SJSA1 (cell line): ENCODE data around the gene CT55. TPM values are rescaled to one million over a fixed set of nuclear protein-coding genes. Genes with fewer than 3 reads are reported as not detected.
A peak's percentile ranks its signal among the peaks of the same experiment; 100 is the strongest.
"Not testable (repeated sequence)": the region's sequence is repeated elsewhere in the genome, so short reads cannot be mapped to it uniquely, and the experiment has no call there.

ENCODE experiments used
- DNase-seq, 2 experiments: peaks; one replicate each; pipeline ENCODE4 v3.0.0-alpha.2; 2015 to 2020; ENCODE audit warnings: low spot score in 2 of 2, low read depth in 1 of 2
- H3K27ac ChIP-seq: fragments of 250-450 bp; sonication (Bioruptor Pico); 2 replicates; pipeline ENCODE4 v1.5.1; 2020; ENCODE audit warnings: mild to moderate bottlenecking, moderate library complexity
- H3K27me3 ChIP-seq: fragments of 250-450 bp; sonication (Bioruptor Pico); replicated peaks from 2 replicates; pipeline ENCODE4 v1.5.1; 2020; ENCODE audit warnings: mild to moderate bottlenecking, moderate library complexity
- H3K36me3 ChIP-seq: fragments of 250-450 bp; sonication (Bioruptor Pico); 2 replicates; pipeline ENCODE4 v1.5.1; 2020; ENCODE audit warnings: mild to moderate bottlenecking
- H3K4me1 ChIP-seq: fragments of 250-450 bp; sonication (Bioruptor Pico); replicated peaks from 2 replicates; pipeline ENCODE4 v1.6.1; 2021; ENCODE audit warnings: mild to moderate bottlenecking
- H3K4me3 ChIP-seq: fragments of 250-450 bp; sonication (Bioruptor Pico); 2 replicates; pipeline ENCODE4 v1.5.1; 2020; ENCODE audit warnings: mild to moderate bottlenecking
- H3K9me3 ChIP-seq: fragments of 250-450 bp; sonication (Bioruptor Pico); replicated peaks from 2 replicates; pipeline ENCODE4 v1.5.1; 2020; ENCODE audit warnings: mild to moderate bottlenecking
- total RNA-seq: library from RNA; depleted of rRNA; stranded (reverse); fragments of >200 nt; shearing (Covaris generic); gene quantifications from 2 replicates; pipeline ENCODE4 v1.2.3, GENCODE V29; 2014; rRNA removed

CT55 gene
- total RNA-seq, 1 experiment from 2014 or later: not detected

DNA sequence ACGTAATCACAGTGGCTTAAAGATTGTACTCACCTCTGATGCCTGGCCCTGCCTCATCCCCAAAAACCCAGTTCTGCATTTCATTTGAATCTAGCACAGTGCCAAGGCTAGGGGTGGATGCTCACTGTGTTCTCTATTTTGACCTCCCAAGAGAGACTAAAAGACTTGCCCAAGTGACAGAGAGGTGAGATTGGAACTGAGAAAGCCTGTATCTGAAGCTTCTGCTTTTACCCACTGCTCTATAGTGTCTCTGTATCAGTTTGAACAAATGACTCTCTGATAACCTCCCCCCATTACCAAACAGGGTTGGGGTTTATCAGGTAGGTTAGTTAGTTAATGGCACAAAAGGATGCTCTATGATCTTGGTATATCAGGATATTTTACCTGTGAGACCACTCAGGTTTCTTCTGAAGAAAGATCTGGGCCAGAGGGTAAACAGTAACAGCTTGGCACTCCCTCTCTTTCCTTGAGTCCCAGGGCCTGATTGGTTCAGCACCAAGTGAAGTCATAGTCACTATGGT is 51.1 kb downstream of the CT55 start, which contains the start of gene ETDB:
ETDB (minus strand) TSS at position 471 of the 521 bp plus-strand sequence. CDS start 1,265 bp downstream, outside the sequence.
- H3K27me3 ChIP-seq, H3K4me3 ChIP-seq, H3K27ac ChIP-seq, H3K4me1 ChIP-seq, H3K9me3 ChIP-seq, H3K36me3 ChIP-seq, DNase-seq: not testable (repeated sequence)

DNA sequence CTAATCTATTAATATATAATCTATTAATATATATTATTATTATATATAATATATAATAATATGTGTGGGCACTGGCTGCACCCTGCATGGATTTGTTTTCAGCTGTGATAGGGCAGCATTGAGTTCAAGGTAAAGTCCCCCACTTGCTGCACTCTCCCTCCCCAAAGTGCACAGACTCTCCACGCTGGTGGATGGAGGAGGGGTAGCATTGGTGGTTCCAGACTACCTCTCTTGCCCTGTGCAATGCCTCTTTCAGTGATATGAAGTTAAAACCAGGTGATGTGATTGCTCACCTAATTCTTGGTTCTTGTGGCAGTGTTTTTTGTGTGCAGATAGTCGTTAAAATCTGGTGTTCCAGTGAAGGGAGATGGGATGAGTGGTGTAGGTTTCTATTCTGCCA is 55.1 kb downstream of the CT55 start:
- not testable (repeated sequence) for H3K27ac ChIP-seq, DNase-seq, H3K36me3 ChIP-seq, H3K27me3 ChIP-seq, H3K4me3 ChIP-seq, H3K4me1 ChIP-seq, H3K9me3 ChIP-seq

GRCh38 chrX:135114392-135114791 is 56.8 kb downstream of the CT55 start:
- Histone ChIP-seq H3K9me3 (no peaks in the 10 kb centered on the region), H3K27me3 (no peaks in the 10 kb centered on the region), H3K4me1 (no peaks in the 10 kb centered on the region), H3K36me3 (no peaks in the 10 kb centered on the region), H3K4me3 (no peak overlapping the region), H3K27ac (no peak overlapping the region)
- DNase-seq: no peak

GRCh38 chrX:135112743-135113142 is 58.5 kb downstream of the CT55 start:
- H3K27me3 ChIP-seq: no peaks in the 10 kb centered on the region
- DNase-seq: no peak

GRCh38 chrX:135112096-135112729 is 59.0 kb downstream of the CT55 start:
- no peaks in the 10 kb centered on the region for H3K36me3 ChIP-seq
- no peaks in the 10 kb centered on the region for H3K9me3 ChIP-seq
- H3K4me1 ChIP-seq: no peaks in the 10 kb centered on the region
- peak in 1 of 2 experiments; percentile 12 for DNase-seq
- H3K27ac ChIP-seq: no peak overlapping the region
- H3K4me3 ChIP-seq: no peak overlapping the region
- H3K27me3 ChIP-seq: no peaks in the 10 kb centered on the region

More at GRCh38 chrX:135112743-135113142, 58.5 kb downstream of the CT55 start:
- H3K27ac ChIP-seq: no peak overlapping the region
- no peaks in the 10 kb centered on the region for H3K9me3 ChIP-seq
- H3K4me3 ChIP-seq: no peak overlapping the region
- H3K4me1 ChIP-seq: no peaks in the 10 kb centered on the region
- no peaks in the 10 kb centered on the region for H3K36me3 ChIP-seq

- Histone ChIP-seq H3K9me3 (no peaks in the 10 kb centered on the region), H3K4me3 (no peak overlapping the region), H3K27ac (no peak overlapping the region), H3K36me3 (no peaks in the 10 kb centered on the region), H3K4me1 (no peaks in the 10 kb centered on the region), H3K27me3 (no peaks in the 10 kb centered on the region)
- no peak for DNase-seq
These were observed 61.6 kb downstream of the CT55 start for GRCh38 chrX:135109554-135109953.

Other genes starting within 250 kb of the CT55 start
- 10.7 and 13.2 TPM in 2 replicates for gene SMIM10, start 180.4 kb downstream of the CT55 start, total RNA-seq
- gene RTL8B, start 148.9 kb downstream of the CT55 start, total RNA-seq: 8.9 and 14.8 TPM in 2 replicates
- 87.1 and 87.9 TPM in 2 replicates for gene RTL8C, start 139.0 kb downstream of the CT55 start, total RNA-seq
- 9.4 and 11.8 TPM in 2 replicates for gene RTL8A, start 119.3 kb downstream of the CT55 start, total RNA-seq
- gene SMIM10L2B, start 72.7 kb downstream of the CT55 start, total RNA-seq: 0.26 TPM in 1 of 2 replicates, not detected in the other
- not detected in 2 replicates for gene ETDB, start 50.9 kb downstream of the CT55 start, total RNA-seq
- not detected in 2 replicates for gene ETDA, start 80.7 kb upstream of the CT55 start, total RNA-seq
- not detected in 2 replicates for gene ETDC, start 138.1 kb upstream of the CT55 start, total RNA-seq
- 6.3 and 7.9 TPM in 2 replicates for gene ZNF75D, start 172.7 kb upstream of the CT55 start, total RNA-seq
- 6.3 and 7.9 TPM in 2 replicates for gene ZNF449, start 173.4 kb upstream of the CT55 start, total RNA-seq